Right lobe of liver (tissue), 4 donors: ENCODE results near the gene SETBP1.

Experiments used
- CTCF ChIP-seq, 4 donors: fragments of 200-600 bp in 3 of 4; fragments of 450-650 bp in 1 of 4; IDR thresholded peaks; one replicate each; pipeline versions ENCODE4 v1.5.1 to v1.8.0; 2016 to 2022; ENCODE audit warnings: antibody characterized with exemption in 4 of 4, mild to moderate bottlenecking in 2 of 4
- POLR2A ChIP-seq: fragments of 450-650 bp; IDR thresholded peaks from one replicate; pipeline ENCODE4 v1.6.1; 2017; ENCODE audit warnings: antibody characterized with exemption, mild to moderate bottlenecking
- donor health status: DM: no; HTN: no; CAD: no.
- donor health status: DM: no; HTN: no; CAD: no.
- donor health status: DM: no; HTN: yes; CAD: no.

- TF ChIP-seq CTCF (IDR thresholded peaks at IDR 0.05) (no peak), POLR2A (no peak)
These were observed 430.8 kb downstream of the SETBP1 start for GRCh38 chr18:45111502-45111848.
